Activated CD4-positive, alpha-beta T cell treated with anti-CD3 and anti-CD28 coated beads, Interleukin-2, amount 50 U/mL, for 4 hours (primary cell): Measurements from ENCODE around the gene SH3GLB2.
"Not testable (repeated sequence)": the region's sequence is repeated elsewhere in the genome, so short reads cannot be mapped to it uniquely, and the experiment has no call there.

Source experiments
- DNase-seq, 2 experiments: peaks; one replicate each; pipeline ENCODE4 v3.0.0-alpha.2; 2020

SH3GLB2 gene

DNA sequence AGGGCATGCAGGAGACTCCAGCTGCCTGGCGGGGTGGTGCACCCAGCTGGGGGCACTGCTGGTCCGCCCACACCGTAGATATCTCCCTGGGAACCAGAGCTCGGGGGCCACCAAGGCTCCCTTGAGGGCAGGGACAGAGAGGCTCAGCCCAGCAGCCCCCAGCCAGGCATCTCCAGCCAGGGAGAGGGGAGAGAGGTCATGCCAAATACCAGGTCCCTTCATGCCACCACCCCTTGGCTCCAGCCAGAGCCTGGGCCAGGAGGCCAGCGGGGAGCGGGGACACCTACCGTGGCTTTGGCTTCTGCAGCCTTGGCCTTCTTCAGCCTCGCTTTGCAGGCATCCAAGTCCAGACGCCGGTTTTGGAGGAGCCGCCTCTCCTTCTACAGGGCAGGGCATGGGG lies 14.0 kb downstream of the SH3GLB2 start:
- no peak for DNase-seq

DNA sequence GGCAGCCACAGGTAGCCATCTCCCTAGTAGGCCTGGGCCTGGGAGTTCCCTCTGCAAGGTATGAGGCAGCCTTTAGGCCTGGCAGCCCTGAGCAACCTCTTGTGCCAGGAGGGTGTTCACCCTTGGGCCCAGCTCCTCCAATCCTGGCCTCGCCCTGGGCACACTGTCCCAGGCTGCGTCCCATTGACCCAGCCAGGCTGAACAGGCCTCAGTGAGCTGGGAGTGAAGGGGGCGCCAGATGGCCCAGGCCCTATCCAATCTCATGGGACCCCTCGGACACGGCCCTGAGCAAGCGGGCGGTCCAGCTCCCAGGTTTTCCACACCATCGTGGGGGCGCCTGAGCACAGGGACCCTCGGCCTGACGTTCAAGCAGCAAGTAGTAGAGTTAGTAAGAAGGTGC lies 14.5 kb downstream of the SH3GLB2 start:
- no peak for DNase-seq

DNA sequence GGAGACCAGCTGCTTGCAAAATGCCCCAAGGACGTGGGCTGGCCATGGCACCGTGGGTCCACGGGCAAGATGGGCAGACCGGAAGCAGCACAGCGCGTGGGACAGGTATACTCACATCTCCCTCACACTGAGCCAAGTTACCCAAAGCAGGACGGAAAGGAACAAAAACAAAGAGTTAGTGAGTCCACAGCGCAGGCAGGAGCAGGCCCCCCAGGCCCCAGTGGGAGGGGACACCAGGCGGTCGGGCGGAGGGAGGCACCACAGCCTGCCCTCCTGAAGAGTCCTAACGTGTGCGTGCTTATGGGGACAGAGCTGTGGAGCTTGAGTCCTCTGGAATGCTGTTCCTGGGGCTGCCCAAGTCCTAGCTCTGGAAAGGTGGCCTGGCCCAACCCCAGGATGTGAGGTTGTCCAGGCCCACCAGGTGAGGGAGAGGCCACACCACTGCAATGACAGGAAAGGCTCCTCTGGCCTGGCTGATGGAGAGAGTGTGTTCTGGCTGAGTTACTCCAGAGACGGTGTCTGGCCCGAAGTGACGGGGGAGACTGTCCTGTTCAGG lies 15.2 kb downstream of the SH3GLB2 start:
- no peak for DNase-seq

DNA sequence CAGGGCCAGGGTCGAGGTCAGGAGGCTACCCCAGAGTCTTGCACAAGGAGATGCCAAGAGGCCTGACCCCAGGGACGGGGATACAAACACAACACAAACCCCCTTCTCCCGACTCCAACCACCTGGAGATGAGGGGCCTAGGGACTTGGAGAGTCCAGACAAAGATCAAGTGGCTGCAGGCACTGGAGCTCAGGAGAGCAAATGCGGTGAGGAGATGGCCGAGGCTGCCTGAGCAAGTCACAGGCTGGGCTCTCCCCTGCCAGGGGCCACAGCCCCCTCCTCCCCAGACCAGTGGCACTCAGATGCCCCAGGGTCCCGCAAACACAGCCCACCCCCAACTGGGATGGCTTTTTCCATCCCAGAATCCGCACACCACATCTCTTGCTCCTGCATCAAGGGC lies 15.8 kb downstream of the SH3GLB2 start:
- no peak for DNase-seq

DNA sequence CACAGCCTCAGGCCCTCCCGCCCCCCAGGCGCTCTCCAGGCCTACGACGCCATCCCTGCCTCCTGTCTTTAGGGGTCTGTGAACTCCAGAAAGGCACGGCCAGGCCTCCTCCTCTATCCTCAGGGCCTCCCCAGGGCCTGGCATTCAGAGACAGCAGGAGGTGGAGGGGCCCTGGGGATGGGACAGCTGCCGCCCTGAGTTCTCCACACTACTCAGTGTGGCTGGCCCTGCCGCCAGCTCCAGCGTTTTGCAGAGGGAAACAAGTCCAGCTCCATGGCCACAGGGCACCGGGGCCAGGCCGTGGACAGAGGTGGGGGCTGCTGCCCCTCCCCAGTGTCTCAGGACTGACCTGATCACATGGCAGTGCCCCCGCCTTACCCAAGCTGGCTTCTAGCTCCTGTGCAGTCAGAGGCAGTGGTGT lies 16.4 kb downstream of the SH3GLB2 start:
- DNase-seq: no peak

DNA sequence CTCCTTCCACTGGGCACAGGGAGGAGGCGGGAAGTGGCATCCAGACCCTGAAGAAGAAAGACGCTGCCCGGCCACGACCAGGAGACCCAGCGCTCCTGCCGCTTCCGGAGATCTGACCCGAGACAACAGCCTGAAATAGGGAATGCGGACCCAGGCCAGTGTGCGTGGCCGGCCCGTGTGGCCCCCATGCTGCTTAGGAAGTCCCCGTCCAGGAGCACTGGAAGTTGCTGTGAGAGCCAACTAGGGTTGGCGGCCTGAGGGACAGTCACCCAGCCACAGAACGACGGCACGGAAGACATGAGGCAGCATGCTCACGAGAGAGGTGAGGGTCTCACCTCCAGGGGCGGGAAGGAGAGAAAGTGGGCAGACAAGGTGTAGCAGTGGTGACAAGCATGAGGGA lies 17.0 kb downstream of the SH3GLB2 start:
- DNase-seq: no peak

DNA sequence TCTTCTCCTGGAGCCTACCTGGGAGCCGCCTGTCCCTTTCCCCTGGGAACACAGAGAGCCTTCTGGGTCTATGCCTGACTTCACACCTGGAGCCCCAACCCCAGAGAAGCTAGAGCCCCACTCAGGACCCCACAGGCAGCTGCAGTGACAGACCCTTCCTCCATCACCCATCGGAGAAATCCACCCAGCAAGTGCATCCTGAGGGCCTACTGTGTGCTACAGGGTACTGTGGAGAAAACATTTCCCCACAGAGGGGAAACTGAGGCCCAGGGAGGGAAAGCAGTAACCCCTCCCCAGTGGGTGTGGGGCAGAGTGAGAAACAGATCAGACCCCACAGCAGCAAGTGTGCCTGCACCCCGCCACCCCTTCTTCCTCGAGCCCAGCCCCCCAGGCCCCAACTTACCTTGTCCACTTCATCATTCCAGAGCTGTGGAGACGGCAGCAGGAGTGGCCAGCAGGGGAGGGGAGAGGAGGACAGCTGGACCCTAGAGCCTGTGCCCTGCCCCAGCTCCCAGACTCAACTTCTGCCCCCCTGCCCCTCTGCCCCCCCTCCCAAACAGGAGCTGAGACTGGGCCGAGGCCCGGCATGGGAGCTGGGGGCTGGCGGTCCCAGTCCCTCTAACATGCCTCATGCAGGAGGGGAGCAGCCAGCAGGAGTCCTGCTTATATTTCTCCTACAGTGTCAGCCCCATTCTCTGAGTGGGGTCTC lies 17.7 kb downstream of the SH3GLB2 start:
- DNase-seq: no peak

DNA sequence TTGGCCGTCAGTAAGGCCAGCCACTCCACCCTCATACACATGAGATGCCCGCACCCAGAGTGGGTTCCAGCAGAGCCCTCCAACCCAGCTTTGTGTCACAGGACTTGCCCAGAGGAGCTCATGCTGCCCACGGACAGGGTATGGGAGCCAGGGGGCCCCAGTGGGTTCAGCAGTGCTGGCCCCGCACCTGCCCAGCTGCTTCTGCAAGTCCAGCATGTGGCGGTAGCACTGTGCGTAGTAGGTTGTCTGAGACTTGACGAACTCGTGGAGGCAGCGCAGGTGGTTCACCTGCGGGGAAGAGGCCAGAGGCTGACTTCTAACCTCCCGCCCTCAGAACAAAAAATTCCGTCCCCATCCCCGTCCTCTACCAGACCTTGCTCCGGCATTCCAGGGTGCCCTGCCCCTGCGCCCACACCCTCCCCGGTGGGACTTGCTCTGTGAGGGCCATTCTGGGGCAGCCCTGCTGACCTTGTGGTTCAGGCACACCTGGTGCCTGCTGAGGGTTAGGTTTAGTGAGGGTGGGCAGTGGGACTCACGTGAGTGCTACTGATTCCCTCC lies 18.5 kb downstream of the SH3GLB2 start:
- no peak for DNase-seq

DNA sequence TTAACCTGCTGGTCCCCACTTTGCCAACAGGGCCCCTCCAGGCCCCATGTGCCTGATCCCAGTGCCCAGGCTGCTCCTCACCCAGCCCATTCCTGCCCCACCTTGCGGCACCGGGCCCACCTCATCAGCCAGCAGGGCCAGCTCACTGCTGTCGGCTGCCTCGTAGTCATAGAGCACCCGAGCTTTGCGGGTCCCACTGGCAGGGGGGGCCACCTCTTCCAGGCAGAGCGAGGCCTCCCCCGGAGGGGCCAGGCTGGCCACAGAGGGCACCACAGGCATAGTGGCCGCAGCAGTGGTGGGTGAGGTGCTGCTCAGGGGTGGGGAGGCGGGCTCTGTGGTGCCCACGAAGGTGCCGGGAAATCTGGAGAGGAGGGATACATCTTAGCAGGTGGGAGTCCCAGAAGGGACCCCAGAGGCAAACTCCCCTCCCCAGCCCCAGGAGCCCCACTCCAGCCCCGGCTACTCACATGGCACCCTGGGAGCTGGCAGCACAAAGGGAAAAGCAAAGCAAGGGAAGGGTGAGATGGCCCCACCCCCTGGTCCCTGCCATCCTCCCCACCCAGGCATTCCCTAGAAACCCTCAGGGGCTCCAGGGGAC lies 19.0 kb downstream of the SH3GLB2 start:
- no peak for DNase-seq

DNA sequence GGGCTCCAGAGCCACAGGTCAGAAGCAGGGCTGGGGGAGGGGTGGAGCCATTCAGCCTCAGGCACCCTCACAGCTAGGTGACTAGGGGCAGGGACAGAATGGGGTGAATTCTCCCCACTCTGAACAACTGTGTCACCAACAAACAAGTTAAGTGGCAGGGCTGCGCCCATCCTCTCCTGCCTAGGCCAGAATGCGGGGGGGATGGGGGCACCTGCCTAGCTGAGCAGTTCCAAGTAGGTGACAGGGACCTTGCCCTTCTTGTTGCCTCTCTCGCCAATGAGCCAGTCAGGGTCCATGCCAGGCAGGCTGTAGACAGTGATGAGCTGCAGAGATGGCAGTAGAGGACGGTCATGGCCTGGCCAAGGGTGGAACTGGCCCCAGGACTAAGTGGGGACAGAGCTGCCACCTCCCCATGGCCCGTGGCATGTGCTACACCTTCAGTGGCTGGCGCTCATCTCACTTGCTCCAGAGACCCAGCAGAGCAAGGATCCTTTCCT lies 19.6 kb downstream of the SH3GLB2 start:
- DNase-seq: no peak

DNA sequence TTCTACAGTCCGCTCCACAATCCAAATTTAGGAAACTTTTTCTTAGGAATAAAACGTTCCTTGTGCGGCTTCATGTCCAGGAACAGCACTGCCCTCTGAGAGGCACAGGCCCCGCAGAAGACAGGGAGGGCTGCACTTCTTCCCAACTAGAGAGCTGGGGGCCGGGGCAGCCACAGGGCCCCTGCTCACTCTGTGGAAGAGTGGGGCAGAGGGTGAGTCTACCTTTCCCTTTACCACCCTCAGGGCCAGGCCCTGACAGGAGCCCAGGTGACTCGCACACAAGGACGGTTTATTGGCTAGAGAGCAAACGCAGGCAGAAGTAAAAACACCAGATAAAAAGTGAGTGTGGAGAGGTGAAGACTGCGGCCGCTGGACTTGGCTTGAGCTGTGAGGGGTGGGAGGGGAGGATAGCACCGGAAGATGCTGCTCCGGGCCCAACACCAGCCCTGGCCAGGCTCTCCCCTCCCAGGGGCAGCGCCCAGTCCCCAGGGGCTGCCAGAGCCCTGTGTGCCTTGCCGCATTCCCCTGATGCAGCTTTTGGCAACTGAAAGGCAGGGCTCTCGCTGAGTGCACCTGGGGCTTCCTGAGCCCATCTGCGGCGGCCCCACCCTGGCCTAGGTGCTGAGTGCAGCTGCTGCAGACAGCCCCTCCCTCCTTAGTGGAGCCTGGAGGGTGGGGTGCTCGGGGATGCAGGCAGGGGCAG lies 20.2 kb downstream of the SH3GLB2 start:
- no peak for DNase-seq

DNA sequence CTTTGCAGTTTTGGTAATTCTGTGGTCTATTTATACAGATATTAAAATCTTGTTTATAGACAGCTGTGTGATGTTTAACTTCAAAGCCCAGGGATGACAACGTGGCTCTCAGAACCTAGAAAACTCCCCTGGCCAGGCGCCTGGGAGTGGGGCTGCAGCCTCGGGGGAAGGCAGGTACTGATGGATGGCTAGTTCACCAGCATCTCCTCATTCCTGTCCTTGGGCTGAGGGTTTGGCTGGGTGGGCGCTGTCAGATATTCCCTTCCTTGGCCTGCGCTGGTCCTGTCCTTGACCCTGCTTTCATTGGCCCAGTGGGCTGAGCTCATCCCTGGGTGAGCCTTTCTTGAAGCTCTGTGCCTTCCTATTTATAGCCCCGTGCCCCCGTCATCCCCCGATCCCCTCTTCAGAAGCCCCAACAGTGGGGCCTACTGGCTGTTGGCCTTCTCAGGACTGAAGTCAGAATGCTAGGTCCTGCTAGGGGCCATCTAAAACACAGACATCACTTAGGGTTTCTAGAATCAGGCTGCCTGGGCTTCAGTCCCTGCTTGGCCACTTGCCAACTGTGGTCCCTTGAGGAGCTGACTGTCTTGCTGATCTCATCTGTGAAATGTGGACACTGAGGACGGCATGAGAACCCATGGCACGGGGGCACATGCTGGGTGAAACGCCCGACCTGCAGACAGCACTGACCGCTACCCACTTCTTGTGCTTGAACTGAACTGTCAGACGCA lies 20.9 kb downstream of the SH3GLB2 start:
- no peak for DNase-seq

DNA sequence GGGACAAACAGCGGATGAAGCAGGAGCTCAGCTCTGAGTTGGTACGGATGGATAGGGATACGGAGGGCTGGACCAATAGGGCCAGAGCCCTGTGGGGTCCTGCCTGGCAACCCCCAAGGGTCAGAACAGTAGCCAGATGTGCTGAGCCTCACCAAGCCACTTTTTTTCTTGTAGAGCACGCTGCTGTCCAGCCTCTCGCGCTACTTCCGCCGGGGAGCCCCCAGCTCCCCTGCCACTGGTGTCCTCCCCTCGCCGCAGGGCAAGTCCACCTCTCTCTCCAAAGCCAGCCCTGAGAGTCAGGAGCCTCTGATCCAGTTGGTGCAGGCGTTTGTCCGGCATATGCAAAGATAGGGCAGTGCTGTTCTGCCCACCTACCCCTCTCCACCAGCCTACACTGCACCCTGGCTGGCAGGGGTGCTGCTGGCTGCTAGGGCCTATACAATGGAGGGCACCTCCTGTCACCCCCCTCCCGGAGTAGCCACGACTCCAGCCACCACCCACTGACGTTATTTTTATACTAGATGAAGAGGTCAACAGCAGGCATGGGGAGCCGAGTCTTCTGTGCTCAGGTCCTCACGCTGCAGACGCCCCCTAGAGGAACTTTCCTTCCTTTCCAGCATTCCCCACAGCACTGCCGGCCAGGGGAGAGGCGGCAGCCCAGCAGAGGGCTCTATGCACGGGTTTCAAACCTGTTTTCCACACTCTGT lies 21.6 kb downstream of the SH3GLB2 start:
- peak; percentile 27 to 37 for DNase-seq

DNA sequence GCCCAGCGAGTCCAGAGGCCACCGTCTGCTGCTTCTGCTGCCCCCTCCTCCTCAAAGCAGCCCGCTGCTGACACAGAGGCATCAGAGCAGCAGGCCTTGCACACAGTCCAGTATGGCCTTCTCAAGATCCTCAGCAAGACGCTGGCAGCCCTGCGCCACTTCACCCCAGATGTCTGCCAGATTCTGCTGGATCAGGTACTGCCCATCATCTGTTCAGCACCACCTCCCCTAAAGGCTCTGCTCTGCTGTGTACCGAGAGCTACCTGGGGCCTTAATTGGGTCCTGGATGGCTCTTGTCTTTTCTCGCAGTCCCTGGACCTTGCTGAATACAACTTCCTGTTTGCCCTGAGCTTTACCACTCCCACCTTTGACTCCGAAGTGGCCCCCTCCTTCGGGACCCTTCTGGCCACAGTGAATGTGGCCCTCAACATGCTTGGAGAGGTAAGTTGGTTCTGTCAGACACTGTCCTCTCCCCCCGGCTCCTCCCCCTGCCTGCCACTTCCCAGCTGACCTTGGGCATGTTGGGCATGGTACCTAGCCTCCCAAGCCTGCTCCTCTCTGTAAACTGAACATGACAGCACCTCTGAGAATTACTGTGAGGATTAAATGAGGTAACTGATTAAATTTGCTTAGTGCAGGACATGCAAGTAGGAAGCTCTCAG lies 22.7 kb downstream of the SH3GLB2 start:
- DNase-seq: no peak

DNA sequence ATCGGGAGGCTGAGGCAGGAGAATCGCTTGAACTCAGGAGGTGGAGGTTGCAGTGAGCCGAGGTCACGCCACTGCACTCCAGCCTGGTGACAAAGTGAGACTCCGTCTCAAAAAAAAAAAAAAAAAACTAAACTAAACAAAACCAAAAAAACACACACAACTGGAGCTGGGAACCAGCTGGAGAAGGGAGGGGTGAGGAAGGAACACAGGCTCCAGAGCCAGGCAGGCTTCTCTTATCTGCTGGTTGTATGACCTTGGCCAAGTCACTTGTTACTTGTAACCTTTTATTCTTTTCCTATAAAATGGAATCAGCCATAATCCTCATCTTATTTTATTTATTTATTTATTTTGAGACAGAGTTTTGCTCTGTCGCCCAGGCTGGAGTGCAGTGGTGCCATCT lies 24.0 kb downstream of the SH3GLB2 start:
- not testable (repeated sequence) for DNase-seq

DNA sequence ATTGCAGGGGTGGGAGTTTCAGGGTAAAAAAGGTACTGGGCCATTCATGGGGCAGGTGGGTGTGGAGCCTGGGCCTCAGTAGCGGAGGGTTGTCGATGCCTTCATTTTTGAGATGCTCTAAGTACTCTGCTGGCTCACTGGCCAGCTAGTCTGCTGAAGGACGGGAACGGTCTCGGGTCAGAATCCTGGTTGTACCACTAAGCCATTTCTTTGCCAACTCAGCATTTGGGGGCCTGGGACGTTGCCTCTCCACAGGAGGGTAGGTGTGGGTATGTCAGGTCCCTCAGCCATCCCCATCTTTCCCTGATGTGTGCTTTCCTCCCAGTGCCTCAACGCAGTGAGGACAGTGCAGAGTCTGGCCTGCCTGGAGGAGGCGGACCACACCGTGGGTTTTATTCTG lies 25.1 kb downstream of the SH3GLB2 start:
- no peak for DNase-seq

DNA sequence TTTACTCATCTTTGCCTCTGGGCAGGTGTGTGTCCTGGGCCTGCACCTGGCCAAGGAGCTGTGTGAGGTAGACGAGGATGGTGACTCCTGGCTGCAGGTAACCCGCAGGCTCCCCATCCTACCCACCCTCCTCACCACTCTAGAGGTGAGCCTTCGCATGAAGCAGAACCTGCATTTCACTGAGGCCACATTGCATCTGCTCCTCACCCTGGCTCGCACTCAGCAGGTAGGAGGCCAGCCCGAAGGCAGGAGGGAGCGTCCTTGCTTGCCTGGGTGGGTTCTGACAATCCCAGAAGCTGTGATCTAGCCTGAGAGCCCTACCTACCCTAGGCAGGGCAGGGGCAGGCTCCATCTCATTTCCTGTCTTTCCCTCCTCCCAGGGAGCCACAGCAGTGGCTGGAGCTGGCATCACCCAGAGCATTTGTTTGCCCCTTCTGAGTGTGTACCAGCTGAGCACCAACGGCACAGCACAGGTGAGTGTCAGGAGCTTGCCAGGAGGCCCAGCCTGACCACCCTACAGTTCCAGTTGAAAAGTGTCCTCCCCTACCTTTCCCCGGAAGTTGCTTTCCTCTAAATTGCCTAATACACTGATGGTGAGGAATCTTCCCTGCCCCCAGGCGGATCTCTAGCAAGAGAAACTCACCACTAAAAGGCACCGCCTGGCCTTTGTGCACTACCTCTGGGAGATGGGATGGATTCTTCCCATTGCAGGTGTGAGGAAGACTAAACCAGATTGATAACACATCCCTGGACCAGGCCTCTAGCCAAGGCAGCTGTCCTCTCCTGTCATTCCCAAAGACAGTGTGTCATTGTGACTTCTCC lies 26.4 kb downstream of the SH3GLB2 start:
- DNase-seq: no peak

DNA sequence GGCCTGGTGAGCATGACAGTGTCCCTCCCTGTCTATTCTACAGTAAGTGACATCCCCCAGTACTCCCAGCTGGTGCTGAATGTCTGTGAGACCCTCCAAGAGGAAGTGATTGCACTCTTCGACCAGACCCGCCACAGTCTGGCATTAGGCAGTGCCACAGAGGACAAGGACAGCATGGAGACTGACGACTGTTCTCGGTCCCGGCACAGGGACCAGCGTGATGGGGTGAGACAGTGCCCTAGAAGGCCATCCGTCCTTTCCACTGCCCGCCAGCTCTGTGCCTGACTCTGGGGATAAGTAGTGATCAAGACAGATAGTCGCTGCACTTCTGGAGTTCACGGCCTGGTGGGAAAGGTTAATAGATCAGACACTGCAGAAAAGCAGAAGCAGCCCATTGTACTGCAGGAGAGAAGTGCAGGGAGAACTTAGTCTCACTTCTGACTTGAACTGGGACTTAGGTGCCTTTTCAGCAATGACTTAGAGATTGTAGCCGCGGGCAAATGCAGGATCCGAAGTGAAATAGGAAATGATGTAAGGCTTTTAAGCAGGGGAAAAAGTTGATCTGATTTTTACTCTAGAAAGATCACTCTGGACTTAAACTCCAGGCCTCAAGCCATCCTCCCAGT lies 28.4 kb downstream of the SH3GLB2 start:
- DNase-seq: no peak

DNA sequence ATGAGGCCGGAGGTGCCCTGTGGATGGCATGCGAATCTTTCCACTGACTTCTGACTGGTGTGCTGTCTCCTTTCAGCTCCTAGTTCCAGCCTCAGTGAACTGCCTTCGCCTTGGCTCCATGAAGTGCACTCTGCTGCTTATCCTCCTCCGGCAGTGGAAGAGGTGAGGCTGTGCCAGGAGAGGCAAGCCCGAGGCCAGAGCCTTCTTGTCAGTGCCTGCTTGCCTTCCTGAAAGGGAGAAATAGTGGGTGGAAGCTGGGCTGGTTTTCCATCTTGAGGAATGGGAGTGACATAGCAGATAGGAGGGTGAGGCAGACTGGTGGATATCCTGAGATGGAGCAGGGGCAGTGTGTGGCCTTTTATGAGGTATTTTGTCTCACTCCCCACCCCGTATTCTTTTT lies 29.7 kb downstream of the SH3GLB2 start:
- DNase-seq: no peak

DNA sequence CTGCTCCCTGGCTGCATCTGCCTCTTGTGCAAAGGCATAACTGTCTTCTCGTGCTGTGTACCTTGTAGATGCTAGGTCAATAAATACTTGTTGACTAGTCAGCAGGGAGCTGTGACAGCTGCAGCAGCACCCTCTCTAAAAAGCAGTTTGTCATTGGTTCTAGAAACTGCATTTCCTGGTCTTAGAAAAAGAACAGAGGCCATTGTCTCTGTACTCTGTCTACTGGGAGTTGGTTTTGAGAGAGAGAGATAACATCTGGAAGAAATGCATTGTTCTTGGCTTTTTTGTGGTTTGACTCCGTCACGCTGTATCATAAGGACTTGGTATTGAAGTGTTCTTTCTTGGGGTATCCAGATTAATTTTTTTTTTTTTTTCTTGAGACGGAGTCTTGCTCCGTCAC lies 32.3 kb downstream of the SH3GLB2 start:
- no peak for DNase-seq
